Liver (tissue), 3 donors: ENCODE data around the gene DIP2C.

Experiments used
- ATF3 ChIP-seq: IDR thresholded peaks from 2 replicates; pipeline ENCODE4 v1.6.1; 2016; ENCODE audit warnings: antibody characterized with exemption
- CTCF ChIP-seq: fragments of 150-350 bp; IDR thresholded peaks from 2 replicates; pipeline ENCODE4 v1.5.1; 2017; ENCODE audit warnings: improper control_type of control experiment, low read depth, low read length; ENCODE audit not compliant: missing input control
- FOXA2 ChIP-seq: IDR thresholded peaks from 2 replicates; pipeline ENCODE4 v1.6.1; 2016; ENCODE audit warnings: antibody characterized with exemption
- GABPA ChIP-seq, 2 donors: IDR thresholded peaks in 1 of 2; conservative IDR thresholded peaks in 1 of 2; 2 replicates each; pipeline ENCODE4 v1.6.1; 2016; ENCODE audit warnings: antibody characterized with exemption in 2 of 2, mild to moderate bottlenecking in 1 of 2, moderate library complexity in 1 of 2
- MAX ChIP-seq: IDR thresholded peaks from 2 replicates; pipeline ENCODE4 v1.6.1; 2016; ENCODE audit warnings: antibody characterized with exemption
- RAD21 ChIP-seq, 2 donors: IDR thresholded peaks; 2 replicates each; pipeline ENCODE4 v1.6.1; 2016; ENCODE audit warnings: antibody characterized with exemption in 2 of 2, mild to moderate bottlenecking in 2 of 2
- RXRA ChIP-seq, 2 donors: IDR thresholded peaks; 2 replicates each; pipeline ENCODE4 v1.6.1; 2017 to 2018; ENCODE audit warnings: antibody characterized with exemption in 2 of 2, mild to moderate bottlenecking in 1 of 2
- YY1 ChIP-seq: IDR thresholded peaks from 2 replicates; pipeline ENCODE4 v1.6.1; 2016; ENCODE audit warnings: antibody characterized with exemption, mild to moderate bottlenecking
- donor health status: healthy.
- donor health status: healthy.

- no peak for TF ChIP-seq CTCF
- TF ChIP-seq RAD21 (IDR thresholded peaks at IDR 0.05) = no peak
- no peak for TF ChIP-seq RXRA (IDR thresholded peaks at IDR 0.05)
- no peak for TF ChIP-seq GABPA (IDR thresholded peaks at IDR 0.05 in 1 of 2, conservative IDR thresholded peaks at IDR 0.05 in 1 of 2)
- no peak for TF ChIP-seq FOXA2
- TF ChIP-seq MAX = no peak
- no peak for TF ChIP-seq ATF3
- no peak for TF ChIP-seq YY1
Measured at GRCh38 chr10:373015-373414, 316.5 kb downstream of the DIP2C start.
